WI38 (cell line): ENCODE results near the gene PRELID3B.

Source experiments
- H3K4me3 ChIP-seq: 2 replicates; pipeline ENCODE4 v1.5.1; 2011; ENCODE audit warnings: low read depth, mild to moderate bottlenecking, control low read depth, low read length
- TF ChIP-seq, protein P1 (sequence below): IDR thresholded peaks from 2 replicates; pipeline ENCODE4 v1.5.1; 2012; ENCODE audit warnings: low read depth, mild to moderate bottlenecking, control low read depth, low read length

Gene PRELID3B

GRCh38 chr20:59007665-59008511 lies 34.7 kb downstream of the PRELID3B start:
- H3K4me3 ChIP-seq = peak overlapping the region; percentile 77
- TF ChIP-seq, protein P1, sequence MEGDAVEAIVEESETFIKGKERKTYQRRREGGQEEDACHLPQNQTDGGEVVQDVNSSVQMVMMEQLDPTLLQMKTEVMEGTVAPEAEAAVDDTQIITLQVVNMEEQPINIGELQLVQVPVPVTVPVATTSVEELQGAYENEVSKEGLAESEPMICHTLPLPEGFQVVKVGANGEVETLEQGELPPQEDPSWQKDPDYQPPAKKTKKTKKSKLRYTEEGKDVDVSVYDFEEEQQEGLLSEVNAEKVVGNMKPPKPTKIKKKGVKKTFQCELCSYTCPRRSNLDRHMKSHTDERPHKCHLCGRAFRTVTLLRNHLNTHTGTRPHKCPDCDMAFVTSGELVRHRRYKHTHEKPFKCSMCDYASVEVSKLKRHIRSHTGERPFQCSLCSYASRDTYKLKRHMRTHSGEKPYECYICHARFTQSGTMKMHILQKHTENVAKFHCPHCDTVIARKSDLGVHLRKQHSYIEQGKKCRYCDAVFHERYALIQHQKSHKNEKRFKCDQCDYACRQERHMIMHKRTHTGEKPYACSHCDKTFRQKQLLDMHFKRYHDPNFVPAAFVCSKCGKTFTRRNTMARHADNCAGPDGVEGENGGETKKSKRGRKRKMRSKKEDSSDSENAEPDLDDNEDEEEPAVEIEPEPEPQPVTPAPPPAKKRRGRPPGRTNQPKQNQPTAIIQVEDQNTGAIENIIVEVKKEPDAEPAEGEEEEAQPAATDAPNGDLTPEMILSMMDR = no peak

GRCh38 chr20:59006864-59007664 lies 35.5 kb downstream of the PRELID3B start, which contains the start of gene CTSZ:
Gene CTSZ (minus strand): TSS chr20:59007254. CDS start chr20:59007128, 126 bp downstream.
- TF ChIP-seq, protein P1 = no peak
- peak within 1 kb of the TSS; percentile 77 for H3K4me3 ChIP-seq

GRCh38 chr20:59006167-59006863 lies 36.3 kb downstream of the PRELID3B start:
- TF ChIP-seq, protein P1 = no peak
- H3K4me3 ChIP-seq = peak overlapping the region; percentile 77

- peak overlapping the region; percentile 77 for H3K4me3 ChIP-seq
- TF ChIP-seq, protein P1 = no peak
These were observed 36.9 kb downstream of the PRELID3B start for GRCh38 chr20:59005523-59006166.

- H3K4me3 ChIP-seq = no peak overlapping the region; the same call in 1 of the 2 replicates
- TF ChIP-seq, protein P1 = no peak
These were observed 37.6 kb downstream of the PRELID3B start for GRCh38 chr20:59004763-59005522.

DNA sequence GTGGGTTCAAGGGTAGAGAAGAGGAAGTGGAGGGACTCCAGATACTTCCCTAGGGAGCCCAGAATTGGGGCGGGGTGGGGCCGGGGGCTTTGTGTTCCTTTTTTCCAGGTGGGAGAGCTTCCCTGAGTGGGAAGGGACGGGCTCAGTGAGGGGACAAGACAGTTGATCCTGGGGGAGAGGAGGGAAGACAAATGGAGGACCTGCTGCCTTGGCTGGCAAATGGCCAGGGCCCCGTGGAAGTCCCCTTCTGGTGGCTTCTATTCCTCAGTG lies 38.2 kb downstream of the PRELID3B start:
- H3K4me3 ChIP-seq = no peak overlapping the region

More for the DNA sequence above, 38.2 kb downstream of the PRELID3B start:
- TF ChIP-seq, protein P1 = no peak
